Fibroblast of lung (primary cell): ENCODE measurements around the gene OLA1. TPM values are rescaled to one million over a fixed set of nuclear protein-coding genes. Genes with fewer than 3 reads are reported as not detected.

Experiments
- DNase-seq, 2 donors: peaks; one replicate each; pipeline versions ENCODE4 v3.0.0 to v3.0.0-alpha.2; 2010; ENCODE audit warnings: low read depth in 2 of 2
- H2AFZ ChIP-seq: 2 replicates; pipeline ENCODE4 v1.5.1; 2012; ENCODE audit warnings: low read length, control low read depth, inconsistent platforms
- H3K27ac ChIP-seq: 2 replicates; pipeline ENCODE4 v1.5.1; 2011; ENCODE audit warnings: low read length, control low read depth; ENCODE audit not compliant: insufficient read depth
- H3K27me3 ChIP-seq: 2 replicates; pipeline ENCODE4 v1.5.1; 2011; ENCODE audit warnings: mild to moderate bottlenecking, low read length; ENCODE audit not compliant: control insufficient read depth, insufficient read depth
- H3K36me3 ChIP-seq: 2 replicates; pipeline ENCODE4 v1.5.1; 2011; ENCODE audit warnings: low read length; ENCODE audit not compliant: control insufficient read depth, insufficient read depth
- H3K4me1 ChIP-seq: 2 replicates; pipeline ENCODE4 v1.5.1; 2011; ENCODE audit warnings: low read length; ENCODE audit not compliant: control insufficient read depth, insufficient read depth; ENCODE audit errors: extremely low read depth
- H3K4me2 ChIP-seq: 2 replicates; pipeline ENCODE4 v1.5.1; 2011; ENCODE audit warnings: low read length, control low read depth; ENCODE audit not compliant: insufficient read depth; ENCODE audit errors: extremely low read depth
- H3K4me3 ChIP-seq, 4 experiments: fragments of 200-600 bp in 1 of 4; sonication (generic) in 1 of 4; replicated peaks in 1 of 4; 2 replicates each; pipeline ENCODE4 v1.5.1; 2011 to 2016; ENCODE audit warnings: low read length in 4 of 4, low read depth in 3 of 4, mild to moderate bottlenecking in 3 of 4, control low read depth in 2 of 4, inconsistent platforms in 1 of 4, mixed read lengths in 1 of 4; ENCODE audit not compliant: insufficient read depth in 1 of 4; ENCODE audit errors: control extremely low read depth in 1 of 4
- H3K79me2 ChIP-seq: 2 replicates; pipeline ENCODE4 v1.5.1; 2012; ENCODE audit warnings: mild to moderate bottlenecking, low read length, inconsistent platforms; ENCODE audit not compliant: control insufficient read depth, insufficient read depth
- H3K9ac ChIP-seq: 2 replicates; pipeline ENCODE4 v1.5.1; 2011; ENCODE audit warnings: mild to moderate bottlenecking, low read length, control low read depth; ENCODE audit not compliant: insufficient read depth
- H3K9me3 ChIP-seq: 2 replicates; pipeline ENCODE4 v1.5.1; 2012; ENCODE audit warnings: low read depth, low read length; ENCODE audit not compliant: control insufficient read depth, insufficient read depth
- H4K20me1 ChIP-seq: 2 replicates; pipeline ENCODE4 v1.5.1; 2011; ENCODE audit warnings: low read length; ENCODE audit not compliant: control insufficient read depth, insufficient read depth; ENCODE audit errors: extremely low read depth
- CTCF ChIP-seq, 2 donors: IDR thresholded peaks in 1 of 2; conservative IDR thresholded peaks in 1 of 2; 1 replicate in 1 of 2; 2 replicates in 1 of 2; pipeline ENCODE4 v1.5.1; 2011 to 2012; ENCODE audit warnings: low read length in 2 of 2, control low read depth in 1 of 2, inconsistent platforms in 1 of 2, low read depth in 1 of 2, mild to moderate bottlenecking in 1 of 2
- EZH2 ChIP-seq: IDR thresholded peaks from 2 replicates; pipeline ENCODE4 v1.5.1; 2012; ENCODE audit warnings: low read length, control low read depth, mild to moderate bottlenecking; ENCODE audit errors: missing control alignments
- polyA plus RNA-seq, 2 donors: library from polyadenylated mRNA; depleted of rRNA in 1 of 2; stranded (reverse) in 1 of 2; unstranded in 1 of 2; fragments of >200 nt; gene quantifications; 2 replicates each; pipeline ENCODE4 v1.2.1, GENCODE V29; 2011 to 2012; ENCODE audit warnings: missing spikeins in 1 of 2
- total RNA-seq: library from RNA; depleted of rRNA; stranded (reverse); fragments of >200 nt; gene quantifications from 2 replicates; pipeline ENCODE4 v1.2.1, GENCODE V29; 2014

OLA1 gene
- total and polyA plus RNA-seq, 2 donors (not counting 1 experiment from before 2014, with no cell fraction given): 74.3 to 91.4 TPM

- Histone ChIP-seq H3K4me2 (no peak overlapping the region), H3K27ac (no peak overlapping the region)
Measured at GRCh38 chr2:174080672-174081121, 167.6 kb downstream of the OLA1 start.

GRCh38 chr2:174078275-174078674, 170.1 kb downstream of the OLA1 start:
- Histone ChIP-seq H3K79me2 (no peaks in the 10 kb centered on the region), H3K9ac (no peak overlapping the region), H3K27me3 (no peaks in the 10 kb centered on the region), H3K4me2 (no peak overlapping the region), H2AFZ (no peak overlapping the region), H3K27ac (no peak overlapping the region), H3K4me3 (no peak overlapping the region), H4K20me1 (no peaks in the 10 kb centered on the region), H3K9me3 (no peaks in the 10 kb centered on the region), H3K36me3 (no peaks in the 10 kb centered on the region), H3K4me1 (no peaks in the 10 kb centered on the region)
- TF ChIP-seq EZH2: no peak
- peak in 1 of 2 donors; percentile 53 for TF ChIP-seq CTCF (conservative IDR thresholded peaks at IDR 0.05 in 1 of 2, IDR thresholded peaks at IDR 0.05 in 1 of 2; ENCODE audit: low read depth in 1 of 2, low read length in 2 of 2)
- DNase-seq: peak; percentile 11 to 49

More at GRCh38 chr2:174080672-174081121, 167.6 kb downstream of the OLA1 start:
- Histone ChIP-seq H3K36me3 (no peaks in the 10 kb centered on the region), H2AFZ (no peak overlapping the region), H3K27me3 (no peaks in the 10 kb centered on the region), H3K79me2 (no peaks in the 10 kb centered on the region), H3K9me3 (no peaks in the 10 kb centered on the region), H4K20me1 (no peaks in the 10 kb centered on the region), H3K4me3 (no peak overlapping the region), H3K9ac (no peak overlapping the region), H3K4me1 (no peaks in the 10 kb centered on the region)
- peak in 1 of 2 donors; percentile 10 for DNase-seq
- no peak for TF ChIP-seq EZH2
- no peak for TF ChIP-seq CTCF (conservative IDR thresholded peaks at IDR 0.05 in 1 of 2, IDR thresholded peaks at IDR 0.05 in 1 of 2; ENCODE audit: low read depth in 1 of 2, low read length in 2 of 2)

- Histone ChIP-seq H3K4me1 (no peaks in the 10 kb centered on the region), H3K9me3 (no peaks in the 10 kb centered on the region), H3K79me2 (no peaks in the 10 kb centered on the region), H3K27me3 (no peaks in the 10 kb centered on the region), H3K4me2 (no peak overlapping the region), H2AFZ (no peak overlapping the region), H4K20me1 (no peaks in the 10 kb centered on the region), H3K4me3 (no peak overlapping the region), H3K36me3 (no peaks in the 10 kb centered on the region), H3K27ac (no peak overlapping the region), H3K9ac (no peak overlapping the region)
- no peak for TF ChIP-seq CTCF (conservative IDR thresholded peaks at IDR 0.05 in 1 of 2, IDR thresholded peaks at IDR 0.05 in 1 of 2; ENCODE audit: low read depth in 1 of 2, low read length in 2 of 2)
- no peak for TF ChIP-seq EZH2
- DNase-seq: no peak
Measured at GRCh38 chr2:174076975-174077374, 171.4 kb downstream of the OLA1 start.
